RWPE2 (cell line): ENCODE data around the gene IGF2R.
"Not testable (repeated sequence)": the region's sequence is repeated elsewhere in the genome, so short reads cannot be mapped to it uniquely, and the experiment has no call there.

Source experiments
- ATAC-seq: fragments of 200-7000 bp; cut with Tn5 transposase; 3 replicates; pipeline ENCODE4 v1.9.1; 2021; ENCODE audit warnings: low read depth
- DNase-seq: peaks from one replicate; pipeline ENCODE4 v3.0.0-alpha.2; 2020; ENCODE audit warnings: low spot score
- H3K27ac ChIP-seq: fragments of 450-650 bp; 2 replicates; pipeline ENCODE4 v1.5.1; 2017; ENCODE audit warnings: mild to moderate bottlenecking; ENCODE audit not compliant: poor library complexity, severe bottlenecking
- H3K27me3 ChIP-seq: fragments of 250-450 bp; sonication (Bioruptor Pico); 2 replicates; pipeline ENCODE4 v1.5.1; 2021; ENCODE audit warnings: mild to moderate bottlenecking, moderate library complexity; ENCODE audit not compliant: insufficient read depth, poor library complexity, severe bottlenecking
- H3K36me3 ChIP-seq: fragments of 250-450 bp; sonication (Bioruptor Pico); 2 replicates; pipeline ENCODE4 v1.5.1; 2020; ENCODE audit warnings: low read depth, mild to moderate bottlenecking, moderate library complexity
- H3K4me1 ChIP-seq: fragments of 250-450 bp; sonication (Bioruptor Pico); 2 replicates; pipeline ENCODE4 v1.5.1; 2021; ENCODE audit warnings: mild to moderate bottlenecking, moderate library complexity; ENCODE audit not compliant: insufficient read depth, poor library complexity, severe bottlenecking
- H3K4me3 ChIP-seq: fragments of 250-450 bp; sonication (Bioruptor Pico); 2 replicates; pipeline ENCODE4 v1.5.1; 2021; ENCODE audit warnings: mild to moderate bottlenecking, moderate library complexity; ENCODE audit not compliant: severe bottlenecking
- H3K9me3 ChIP-seq: fragments of 250-450 bp; sonication (Bioruptor Pico); 2 replicates; pipeline ENCODE4 v1.5.1; 2021; ENCODE audit warnings: mild to moderate bottlenecking, moderate library complexity; ENCODE audit not compliant: severe bottlenecking
- TF ChIP-seq, protein P1 (sequence below): fragments of 450-650 bp; IDR thresholded peaks from one replicate; pipeline ENCODE4 v1.5.1; 2017; ENCODE audit warnings: mild to moderate bottlenecking, moderate library complexity; ENCODE audit not compliant: poor library complexity, severe bottlenecking

Gene IGF2R

DNA sequence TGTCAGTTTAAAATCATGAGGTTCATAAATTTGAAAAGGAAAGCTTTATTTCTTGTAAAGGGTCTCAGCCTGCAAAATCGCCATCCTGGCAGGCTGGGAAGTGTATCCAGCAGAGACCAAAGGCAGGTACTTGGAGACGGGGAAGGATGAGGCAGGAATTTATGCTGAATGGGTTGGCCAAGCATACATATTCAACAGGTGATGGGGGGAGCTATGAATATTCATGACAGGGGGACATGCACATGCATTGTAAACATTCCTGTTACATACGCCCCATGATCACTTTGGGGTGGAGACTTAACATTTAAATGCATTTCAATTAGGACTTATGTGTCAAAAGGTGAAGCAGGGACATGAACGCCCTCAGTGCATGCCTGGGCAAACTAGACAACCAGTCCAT is 142.9 kb downstream of the IGF2R start:
- 0 out of 2 replicates have a peak, but pooled peaks cover 4% of the 10 kb centered on the region for H3K36me3 ChIP-seq
- no peaks in the 10 kb centered on the region for H3K27me3 ChIP-seq
- DNase-seq = no peak
- H3K27ac ChIP-seq = no peak overlapping the region
- TF ChIP-seq, protein P1, sequence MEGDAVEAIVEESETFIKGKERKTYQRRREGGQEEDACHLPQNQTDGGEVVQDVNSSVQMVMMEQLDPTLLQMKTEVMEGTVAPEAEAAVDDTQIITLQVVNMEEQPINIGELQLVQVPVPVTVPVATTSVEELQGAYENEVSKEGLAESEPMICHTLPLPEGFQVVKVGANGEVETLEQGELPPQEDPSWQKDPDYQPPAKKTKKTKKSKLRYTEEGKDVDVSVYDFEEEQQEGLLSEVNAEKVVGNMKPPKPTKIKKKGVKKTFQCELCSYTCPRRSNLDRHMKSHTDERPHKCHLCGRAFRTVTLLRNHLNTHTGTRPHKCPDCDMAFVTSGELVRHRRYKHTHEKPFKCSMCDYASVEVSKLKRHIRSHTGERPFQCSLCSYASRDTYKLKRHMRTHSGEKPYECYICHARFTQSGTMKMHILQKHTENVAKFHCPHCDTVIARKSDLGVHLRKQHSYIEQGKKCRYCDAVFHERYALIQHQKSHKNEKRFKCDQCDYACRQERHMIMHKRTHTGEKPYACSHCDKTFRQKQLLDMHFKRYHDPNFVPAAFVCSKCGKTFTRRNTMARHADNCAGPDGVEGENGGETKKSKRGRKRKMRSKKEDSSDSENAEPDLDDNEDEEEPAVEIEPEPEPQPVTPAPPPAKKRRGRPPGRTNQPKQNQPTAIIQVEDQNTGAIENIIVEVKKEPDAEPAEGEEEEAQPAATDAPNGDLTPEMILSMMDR = no peak
- no peaks in the 10 kb centered on the region for H3K9me3 ChIP-seq
- ATAC-seq = no peak
- no peaks in the 10 kb centered on the region for H3K4me1 ChIP-seq
- H3K4me3 ChIP-seq = no peak overlapping the region

- TF ChIP-seq, protein P1 = no peak
- DNase-seq (no peak), ATAC-seq (0 out of 3 replicates have a peak, but pooled peaks have one; percentile 11)
- H3K9me3 ChIP-seq = no peaks in the 10 kb centered on the region
- 0 out of 2 replicates have a peak, but pooled peaks cover 4% of the 10 kb centered on the region for H3K36me3 ChIP-seq
- no peaks in the 10 kb centered on the region for H3K4me1 ChIP-seq
- H3K27ac ChIP-seq = no peak overlapping the region
- H3K4me3 ChIP-seq = no peak overlapping the region
- no peaks in the 10 kb centered on the region for H3K27me3 ChIP-seq
Measured at GRCh38 chr6:160112628-160113299, 143.9 kb downstream of the IGF2R start.

DNA sequence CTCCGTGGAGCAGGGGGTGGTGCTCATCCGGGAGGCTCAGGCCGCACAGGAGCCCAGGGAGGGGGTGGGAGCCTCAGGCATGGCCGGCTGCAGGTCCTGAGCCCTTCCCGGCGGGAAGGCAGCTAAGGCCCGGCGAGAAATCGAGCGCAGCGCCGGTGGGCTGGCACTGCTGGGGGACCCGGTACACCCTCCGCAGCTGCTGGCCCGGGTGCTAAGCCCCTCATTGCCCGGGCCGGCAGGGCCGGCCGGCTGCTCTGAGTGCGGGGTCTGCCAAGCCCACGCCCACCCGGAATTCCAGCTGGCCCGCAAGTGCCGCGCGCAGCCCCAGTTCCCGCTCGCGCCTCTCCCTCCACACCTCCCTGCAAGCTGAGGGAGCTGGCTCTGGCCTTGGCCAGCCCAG is 145.7 kb downstream of the IGF2R start:
- H3K4me3 ChIP-seq, DNase-seq, H3K27me3 ChIP-seq, H3K36me3 ChIP-seq, H3K27ac ChIP-seq, H3K9me3 ChIP-seq, ATAC-seq, H3K4me1 ChIP-seq: not testable (repeated sequence)

DNA sequence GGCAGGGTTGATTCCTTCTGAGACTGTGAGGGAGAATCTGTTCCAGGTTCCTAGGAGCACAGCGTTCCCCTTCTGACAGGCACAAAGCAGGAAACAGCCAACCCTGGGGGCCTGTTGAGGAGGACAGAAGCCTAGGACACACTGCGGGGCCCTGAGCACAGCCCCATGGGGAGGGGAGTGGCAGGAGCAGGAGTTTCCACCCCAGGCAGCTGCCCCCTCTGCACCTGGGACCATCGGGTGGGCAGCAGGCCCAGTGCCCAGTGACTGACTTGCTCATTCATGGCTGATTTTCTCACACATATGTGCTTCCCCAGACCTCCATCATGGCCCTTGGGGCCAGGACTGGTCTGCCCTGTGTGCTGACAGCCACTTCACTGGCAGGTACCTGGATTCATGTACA is 146.5 kb downstream of the IGF2R start:
- TF ChIP-seq, protein P1 = no peak
- H3K27me3 ChIP-seq = no peaks in the 10 kb centered on the region
- no peak overlapping the region for H3K27ac ChIP-seq
- H3K9me3 ChIP-seq = no peaks in the 10 kb centered on the region
- ATAC-seq = no peak
- DNase-seq = no peak
- H3K4me1 ChIP-seq = no peaks in the 10 kb centered on the region
- no peaks in the 10 kb centered on the region for H3K36me3 ChIP-seq
- no peak overlapping the region for H3K4me3 ChIP-seq

DNA sequence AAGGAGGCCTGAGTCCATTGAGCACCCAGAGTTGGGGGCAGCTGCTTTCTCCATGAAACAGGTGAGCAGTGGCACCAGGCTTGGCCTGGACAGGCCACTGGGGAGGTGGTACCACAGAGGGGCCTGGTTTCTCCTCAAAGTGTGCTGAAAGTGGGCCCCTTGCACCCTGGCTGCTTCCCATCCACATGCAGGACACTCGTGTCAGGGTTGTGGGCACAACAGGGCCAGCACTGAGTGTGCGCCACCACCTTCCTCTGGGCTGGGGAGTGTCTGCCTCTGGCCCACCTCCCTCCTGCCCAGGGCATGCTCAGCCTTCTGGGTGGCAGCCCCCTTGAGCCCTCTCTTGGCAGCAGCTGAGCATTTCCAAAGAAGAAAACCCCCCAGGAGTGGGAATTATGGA is 147.5 kb downstream of the IGF2R start:
- H3K27me3 ChIP-seq = no peaks in the 10 kb centered on the region
- H3K4me3 ChIP-seq = no peak overlapping the region
- TF ChIP-seq, protein P1 = no peak
- no peaks in the 10 kb centered on the region for H3K4me1 ChIP-seq
- no peaks in the 10 kb centered on the region for H3K36me3 ChIP-seq
- ATAC-seq (no peak), DNase-seq (no peak)
- no peaks in the 10 kb centered on the region for H3K9me3 ChIP-seq
- H3K27ac ChIP-seq = no peak overlapping the region
